Measurements from ENCODE around the gene ENC1. TPM values are rescaled to one million over a fixed set of nuclear protein-coding genes. Genes with fewer than 3 reads are reported as not detected.

ENC1 gene
- total and polyA plus RNA-seq, 2 of the 8 experiments (the other 6 are each of a cell fraction or from before 2014, with no cell fraction given), result 5.5 to 13.2 TPM

DNA sequence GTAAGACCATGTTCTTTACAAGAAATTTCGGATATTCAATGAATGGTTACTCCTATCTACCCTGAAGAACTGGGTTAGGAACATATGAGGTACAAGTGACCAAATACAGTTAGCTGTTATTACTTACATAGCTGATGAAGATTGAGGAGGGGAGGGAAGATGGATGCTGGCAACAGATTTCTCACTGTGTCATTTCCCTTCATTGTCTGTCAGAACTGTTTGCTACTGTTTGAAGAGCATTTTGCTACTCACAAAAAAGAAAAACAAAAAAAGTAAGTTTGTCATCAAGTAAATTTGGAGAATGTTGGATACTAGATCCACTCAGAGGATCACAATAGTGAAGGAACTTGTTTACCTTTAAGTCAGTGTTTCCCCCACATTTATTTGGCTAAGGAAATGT, 53.7 kb downstream of the ENC1 start:
- H3K79me2 ChIP-seq (ENCODE audit: control insufficient read depth in 1 of 2, insufficient read depth in 2 of 2, low read length in 2 of 2), result no peaks in the 10 kb centered on the region
- no peak for TF ChIP-seq ZNF274 (IDR thresholded peaks at IDR 0.05; ENCODE audit: borderline replicate concordance, extremely low read depth, low read length)
- no peak for TF ChIP-seq SUZ12 (IDR thresholded peaks at IDR 0.05; ENCODE audit: low read length)
- TF ChIP-seq FOSL1 (IDR thresholded peaks at IDR 0.05; ENCODE audit: insufficient read depth, low read depth, low read length), result no peak
- TF ChIP-seq SP2 (IDR thresholded peaks at IDR 0.05; ENCODE audit: low read length), result no peak
- TF ChIP-seq SAP30 (IDR thresholded peaks at IDR 0.05; ENCODE audit: insufficient read depth, insufficient replicate concordance, low read length), result no peak
- no peak for TF ChIP-seq SP4 (IDR thresholded peaks at IDR 0.05; ENCODE audit: low read length)
- TF ChIP-seq SP1 (IDR thresholded peaks at IDR 0.05; ENCODE audit: low read depth, low read length), result no peak
- no peak for TF ChIP-seq KDM4A (IDR thresholded peaks at IDR 0.05; ENCODE audit: low read depth, low read length, severe bottlenecking)
- TF ChIP-seq TEAD4 (IDR thresholded peaks at IDR 0.05; ENCODE audit: low read depth, low read length), result no peak
- no peak for TF ChIP-seq EZH2 (IDR thresholded peaks at IDR 0.05; ENCODE audit: low read depth, low read length, severe bottlenecking)
- TF ChIP-seq RNF2 (IDR thresholded peaks at IDR 0.05; ENCODE audit: borderline replicate concordance, low read depth, low read length, missing control alignments, poor library complexity, severe bottlenecking), result no peak
- no peak for TF ChIP-seq EGR1 (IDR thresholded peaks at IDR 0.05; ENCODE audit: borderline replicate concordance, low read depth, low read length)
- no peaks in the 10 kb centered on the region for H4K20me1 ChIP-seq (replicated peaks in 1 of 2; ENCODE audit: control insufficient read depth in 1 of 2, insufficient read depth in 2 of 2, low read length in 2 of 2)
- no peak overlapping the region for H3K18ac ChIP-seq (ENCODE audit: extremely low read depth, low read length)
- H2BK20ac ChIP-seq (ENCODE audit: low read length), result no peak overlapping the region
- no peak overlapping the region for H3K27ac ChIP-seq (ENCODE audit: low read depth, low read length)
- DNase-seq (ENCODE audit: low read depth in 1 of 2, low spot score in 2 of 2) (no peak), FAIRE-seq (no peak)
- no peak overlapping the region; the same call in 1 of the 2 replicates for H2BK5ac ChIP-seq (ENCODE audit: low read depth, low read length)
- no peak overlapping the region for H2BK12ac ChIP-seq (ENCODE audit: low read depth, low read length)
- no peak overlapping the region for H2AFZ ChIP-seq (ENCODE audit: low read length)
- no peaks in the 10 kb centered on the region for H3K23me2 ChIP-seq (ENCODE audit: low read depth, low read length)
- H3K56ac ChIP-seq (replicated peaks; ENCODE audit: insufficient read length, low read depth, low read length), result no peak overlapping the region
- H3K4me3 ChIP-seq (ENCODE audit: extremely low read depth in 1 of 4, insufficient read depth in 2 of 4, low read depth in 3 of 4, low read length in 4 of 4), result no peak overlapping the region
- no peak overlapping the region for H2BK120ac ChIP-seq (replicated peaks; ENCODE audit: low read depth, low read length)
- 83% methylated on average over 1 of the region's 1 CpG; no CpG with 5 or more reads in 1 of the 2 experiments for WGBS, 2 experiments (ENCODE audit: extremely low coverage in 1 of 2, insufficient coverage in 1 of 2, insufficient read length in 1 of 2, insufficient replicate concordance in 2 of 2, low coverage in 1 of 2, low lambda C conversion rate in 2 of 2, missing lambda C conversion rate in 1 of 2)
- no peak overlapping the region for H2BK15ac ChIP-seq (ENCODE audit: low read length)
- POLR2A ChIA-PET (ENCODE audit: partially characterized antibody), result no interaction called here
- H3K36me3 ChIP-seq (ENCODE audit: control insufficient read depth in 2 of 4, insufficient read depth in 4 of 4, low read length in 3 of 4), result no peaks in the 10 kb centered on the region
- no peak overlapping the region for H2AK5ac ChIP-seq (ENCODE audit: low read depth, low read length)
- H3K9ac ChIP-seq (replicated peaks in 1 of 4; ENCODE audit: extremely low read depth in 1 of 4, low read depth in 3 of 4, low read length in 3 of 4), result no peak overlapping the region
- peaks cover 0 to 11% (median 3%) of the 10 kb centered on the region in 4 experiments; a peak in 1 of 7 replicates for H3K4me1 ChIP-seq (replicated peaks in 1 of 4; ENCODE audit: control insufficient read depth in 3 of 4, insufficient read depth in 4 of 4, low read length in 3 of 4)
- no peak overlapping the region for H3K14ac ChIP-seq (ENCODE audit: insufficient read length)
- peak overlapping the region; percentile 18 for H4K91ac ChIP-seq (replicated peaks; ENCODE audit: insufficient read length, low read length)
- H3K23ac ChIP-seq (ENCODE audit: insufficient read length), result no peak overlapping the region
- H4K5ac ChIP-seq (ENCODE audit: insufficient read length, low read depth, low read length), result no peak overlapping the region
- H3K4ac ChIP-seq (replicated peaks; ENCODE audit: insufficient read length, low read depth, low read length), result no peak overlapping the region
- no peak overlapping the region for H4K8ac ChIP-seq (ENCODE audit: extremely low read depth, insufficient read depth, low read length)
- no peaks in the 10 kb centered on the region for H3K79me1 ChIP-seq (ENCODE audit: low read depth, low read length)
- H3K4me2 ChIP-seq (ENCODE audit: insufficient read depth in 1 of 2, low read depth in 2 of 2, low read length in 2 of 2), result no peak overlapping the region
- no peaks in the 10 kb centered on the region for H3K27me3 ChIP-seq (replicated peaks in 1 of 4; ENCODE audit: control insufficient read depth in 3 of 4, extremely low read depth in 1 of 4, insufficient read depth in 3 of 4, low read length in 3 of 4)
- CTCF ChIA-PET (ENCODE audit: partially characterized antibody), result interaction anchor here (1.0 to 1.6 kb wide), 2 partner anchors 26 to 194 kb away, joined by 3 read pairs; no protein-coding TSS in a partner anchor
- no peaks in the 10 kb centered on the region for H3K9me3 ChIP-seq (ENCODE audit: insufficient read depth in 2 of 2, low read depth in 1 of 2, low read length in 1 of 2)
